IMR-90 (cell line): ENCODE measurements around the gene SLC19A1. TPM values are rescaled to one million over a fixed set of nuclear protein-coding genes. Genes with fewer than 3 reads are reported as not detected.
"Not testable (repeated sequence)": the region's sequence is repeated elsewhere in the genome, so short reads cannot be mapped to it uniquely, and the experiment has no call there.

Experiments used
- ATAC-seq: fragments of 200-7000 bp; cut with Tn5 transposase; 2 replicates; pipeline ENCODE4 v1.9.1; 2020; ENCODE audit warnings: low read depth, mild to moderate bottlenecking, moderate library complexity
- BruUV-seq: library from RNA; stranded (reverse); fragments of 400-500 nt; replicated peaks from 2 replicates; lab custom pipeline; 2021; lab: Mats Ljungman, UMichigan
- CTCF ChIA-PET: fragments of 300-600 bp; formaldehyde crosslinking; extraction: SDS; loops from one replicate; lab custom pipeline; 2021; ENCODE audit warnings: antibody characterized with exemption; lab: Yijun Ruan, JAX
- POLR2A ChIA-PET: fragments of 300-600 bp; sonication (Branson Sonifier 250); formaldehyde crosslinking; loops from one replicate; lab custom pipeline; 2022; ENCODE audit warnings: antibody characterized with exemption; ENCODE audit not compliant: unreplicated experiment; lab: Charles Lee
- DNase-seq: peaks from one replicate; pipeline ENCODE4 v3.0.0; 2013
- H2AFZ ChIP-seq: replicated peaks from 2 replicates; pipeline ENCODE3; 2013; ENCODE audit warnings: low read length, mild to moderate bottlenecking; ENCODE audit not compliant: poor library complexity
- H2AK5ac ChIP-seq: 2 replicates; pipeline ENCODE4 v1.6.1; 2013; ENCODE audit warnings: low read depth, low read length, inconsistent platforms
- H2AK9ac ChIP-seq: replicated peaks from 2 replicates; pipeline ENCODE3; 2013; ENCODE audit warnings: mild to moderate bottlenecking, low read depth, low read length, moderate library complexity; ENCODE audit not compliant: poor library complexity
- H2BK120ac ChIP-seq: 2 replicates; pipeline ENCODE4 v1.6.1; 2013; ENCODE audit warnings: low read depth, low read length, inconsistent platforms
- H2BK15ac ChIP-seq: 3 replicates; pipeline ENCODE4 v1.6.1; 2013; ENCODE audit warnings: low read depth, low read length, inconsistent platforms
- H2BK20ac ChIP-seq: 2 replicates; pipeline ENCODE4 v1.6.1; 2013; ENCODE audit warnings: low read depth, mild to moderate bottlenecking, inconsistent platforms, low read length, moderate library complexity
- H2BK5ac ChIP-seq: 2 replicates; pipeline ENCODE4 v1.6.1; 2013; ENCODE audit warnings: mild to moderate bottlenecking, low read depth, low read length, inconsistent platforms; ENCODE audit not compliant: poor library complexity, severe bottlenecking
- H3K14ac ChIP-seq: replicated peaks from 2 replicates; pipeline ENCODE4 v1.6.1; 2013; ENCODE audit warnings: low read depth, low read length, inconsistent platforms
- H3K18ac ChIP-seq: 2 replicates; pipeline ENCODE4 v1.6.1; 2013; ENCODE audit warnings: low read depth, low read length, control low read depth
- H3K23ac ChIP-seq: 2 replicates; pipeline ENCODE4 v1.6.1; 2013; ENCODE audit warnings: low read depth, low read length, inconsistent platforms
- H3K27ac ChIP-seq: 2 replicates; pipeline ENCODE4 v1.5.1; 2013; ENCODE audit warnings: mild to moderate bottlenecking, control low read depth, low read length; ENCODE audit not compliant: insufficient read depth
- H3K27me3 ChIP-seq: 2 replicates; pipeline ENCODE4 v1.6.1; 2013; ENCODE audit warnings: low read length; ENCODE audit not compliant: control insufficient read depth, insufficient read depth
- H3K36me3 ChIP-seq: 2 replicates; pipeline ENCODE4 v1.6.1; 2013; ENCODE audit warnings: low read length, mixed read lengths; ENCODE audit not compliant: control insufficient read depth, insufficient read depth
- H3K4ac ChIP-seq: 2 replicates; pipeline ENCODE4 v1.6.1; 2013; ENCODE audit warnings: low read depth, low read length, inconsistent platforms
- H3K4me1 ChIP-seq: 2 replicates; pipeline ENCODE4 v1.6.1; 2013; ENCODE audit warnings: low read length, mixed read lengths; ENCODE audit not compliant: control insufficient read depth, insufficient read depth
- H3K4me2 ChIP-seq: 2 replicates; pipeline ENCODE4 v1.6.1; 2013; ENCODE audit warnings: low read depth, mild to moderate bottlenecking, control low read depth, low read length, moderate library complexity
- H3K4me3 ChIP-seq: 2 replicates; pipeline ENCODE4 v1.5.1; 2013; ENCODE audit warnings: low read depth, mild to moderate bottlenecking, control low read depth, low read length, moderate library complexity; ENCODE audit not compliant: insufficient read depth
- H3K56ac ChIP-seq: 2 replicates; pipeline ENCODE4 v1.6.1; 2013; ENCODE audit warnings: low read length, inconsistent platforms; ENCODE audit not compliant: insufficient read depth; ENCODE audit errors: extremely low read depth
- H3K79me1 ChIP-seq, 2 experiments: 2 replicates each; pipeline ENCODE4 v1.6.1; 2013; ENCODE audit warnings: low read length in 2 of 2, inconsistent platforms in 1 of 2, low read depth in 1 of 2
- H3K9ac ChIP-seq: 2 replicates; pipeline ENCODE4 v1.6.1; 2013; ENCODE audit warnings: low read depth, low read length, control low read depth
- H3K9me1 ChIP-seq: 2 replicates; pipeline ENCODE4 v1.6.1; 2013; ENCODE audit warnings: low read length, inconsistent platforms; ENCODE audit not compliant: insufficient read depth
- H3K9me3 ChIP-seq: 2 replicates; pipeline ENCODE4 v1.6.1; 2013; ENCODE audit warnings: low read length; ENCODE audit not compliant: control insufficient read depth, insufficient read depth
- H4K20me1 ChIP-seq: 2 replicates; pipeline ENCODE4 v1.6.1; 2013; ENCODE audit warnings: low read length, inconsistent platforms; ENCODE audit not compliant: insufficient read depth
- H4K5ac ChIP-seq: 2 replicates; pipeline ENCODE4 v1.6.1; 2013; ENCODE audit warnings: mild to moderate bottlenecking, low read depth, low read length, control low read depth
- H4K8ac ChIP-seq, 2 experiments: 2 replicates each; pipeline ENCODE4 v1.6.1; 2013; ENCODE audit warnings: low read depth in 2 of 2, low read length in 2 of 2, control low read depth in 1 of 2, inconsistent platforms in 1 of 2
- H4K91ac ChIP-seq: 2 replicates; pipeline ENCODE4 v1.6.1; 2013; ENCODE audit warnings: low read depth, low read length, inconsistent platforms; ENCODE audit not compliant: insufficient read depth
- BHLHE40 ChIP-seq: fragments of 150-350 bp; IDR thresholded peaks from 2 replicates; pipeline ENCODE4 v1.6.1; 2016; ENCODE audit warnings: mild to moderate bottlenecking, low read depth, low read length
- POLR2A ChIP-seq: IDR thresholded peaks from 2 replicates; pipeline ENCODE4 v1.6.1; 2012; ENCODE audit warnings: mild to moderate bottlenecking, low read depth, low read length
- WGBS, 2 experiments: methylation state at CpG; one replicate each; pipeline versions ENCODE4 v1.1.5 to v1.1.7; 2013; ENCODE audit warnings: missing lambda C conversion rate in 2 of 2; ENCODE audit not compliant: insufficient read length in 1 of 2; ENCODE audit errors: extremely low coverage in 2 of 2; 5-methylcytosine and 5-hydroxymethylcytosine counted together
- dilution Hi-C: fragments of 300-500 bp; cut with HindIII; formaldehyde crosslinking; loops from one replicate; pipeline ENCODE4 v1.14.3; 2018; ENCODE audit warnings: low sequenced_read_pairs; ENCODE audit not compliant: unreplicated experiment
- in situ Hi-C: fragments of 300-500 bp; cut with MboI; formaldehyde crosslinking; loops from 3 replicates; pipeline ENCODE4 v1.14.3; 2019; ENCODE audit warnings: low sequenced_read_pairs, inconsistent platforms, mixed read lengths
- intact Hi-C: fragments of 100-400 bp; cut with micrococcal nuclease; formaldehyde crosslinking; loops from 2 replicates; pipeline ENCODE4 v1.10.0; 2022
- polyA plus RNA-seq, 3 experiments: library from polyadenylated mRNA; depleted of rRNA; stranded (reverse); fragments of >200 nt; gene quantifications; 2 replicates each; pipeline ENCODE4 v1.2.3, GENCODE V29; 2012; ENCODE audit warnings: low replicate concordance in 1 of 3
- total RNA-seq: library from RNA; depleted of rRNA; stranded (reverse); fragments of >200 nt; gene quantifications from 2 replicates; pipeline ENCODE4 v1.2.3, GENCODE V29; 2012
- TF ChIP-seq, protein P1 (sequence below): fragments of 150-350 bp; IDR thresholded peaks from 2 replicates; pipeline ENCODE4 v1.6.1; 2016; ENCODE audit warnings: low read depth, mild to moderate bottlenecking, low read length, moderate library complexity, borderline replicate concordance

Gene SLC19A1
- total and polyA plus RNA-seq, 2 of the 4 experiments (the other 2 are of a cell fraction): 2.2 to 16.2 TPM

DNA sequence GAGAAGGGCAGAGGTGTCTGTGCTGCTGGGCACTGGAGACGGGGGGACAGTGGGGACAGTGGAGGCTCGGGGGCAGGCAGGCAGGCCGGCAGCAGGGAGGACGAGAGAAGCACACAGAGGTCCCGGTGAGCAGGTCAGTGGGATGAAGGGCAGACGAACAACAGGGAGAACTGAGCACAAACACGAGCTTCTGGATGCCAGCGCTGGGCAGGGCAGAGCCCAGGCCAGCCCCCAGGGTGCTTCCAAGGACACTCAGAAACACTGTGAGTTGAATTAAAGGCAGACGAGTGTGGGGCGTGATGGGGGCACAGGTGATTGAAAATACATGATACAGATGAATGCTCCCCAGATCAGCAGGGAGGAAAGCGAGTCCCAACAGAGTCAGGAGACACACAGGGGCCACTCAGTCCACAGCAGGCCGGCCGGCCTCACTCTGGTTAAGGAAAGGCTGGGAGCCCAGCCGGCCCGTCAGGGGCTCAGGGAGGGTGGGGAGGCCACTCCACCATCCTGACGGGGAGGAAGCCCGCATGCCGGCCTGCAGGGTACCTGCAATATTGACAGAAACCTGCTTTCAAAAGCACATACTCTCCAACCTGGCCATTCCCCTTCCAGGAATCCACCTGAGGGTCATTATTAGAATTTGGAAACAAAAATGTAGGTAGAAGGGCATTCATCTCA, 14.1 kb downstream of the SLC19A1 start (continued):
- TF ChIP-seq, protein P1, sequence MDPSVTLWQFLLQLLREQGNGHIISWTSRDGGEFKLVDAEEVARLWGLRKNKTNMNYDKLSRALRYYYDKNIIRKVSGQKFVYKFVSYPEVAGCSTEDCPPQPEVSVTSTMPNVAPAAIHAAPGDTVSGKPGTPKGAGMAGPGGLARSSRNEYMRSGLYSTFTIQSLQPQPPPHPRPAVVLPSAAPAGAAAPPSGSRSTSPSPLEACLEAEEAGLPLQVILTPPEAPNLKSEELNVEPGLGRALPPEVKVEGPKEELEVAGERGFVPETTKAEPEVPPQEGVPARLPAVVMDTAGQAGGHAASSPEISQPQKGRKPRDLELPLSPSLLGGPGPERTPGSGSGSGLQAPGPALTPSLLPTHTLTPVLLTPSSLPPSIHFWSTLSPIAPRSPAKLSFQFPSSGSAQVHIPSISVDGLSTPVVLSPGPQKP: no peak
- no peak for TF ChIP-seq BHLHE40
- TF ChIP-seq POLR2A: no peak

DNA sequence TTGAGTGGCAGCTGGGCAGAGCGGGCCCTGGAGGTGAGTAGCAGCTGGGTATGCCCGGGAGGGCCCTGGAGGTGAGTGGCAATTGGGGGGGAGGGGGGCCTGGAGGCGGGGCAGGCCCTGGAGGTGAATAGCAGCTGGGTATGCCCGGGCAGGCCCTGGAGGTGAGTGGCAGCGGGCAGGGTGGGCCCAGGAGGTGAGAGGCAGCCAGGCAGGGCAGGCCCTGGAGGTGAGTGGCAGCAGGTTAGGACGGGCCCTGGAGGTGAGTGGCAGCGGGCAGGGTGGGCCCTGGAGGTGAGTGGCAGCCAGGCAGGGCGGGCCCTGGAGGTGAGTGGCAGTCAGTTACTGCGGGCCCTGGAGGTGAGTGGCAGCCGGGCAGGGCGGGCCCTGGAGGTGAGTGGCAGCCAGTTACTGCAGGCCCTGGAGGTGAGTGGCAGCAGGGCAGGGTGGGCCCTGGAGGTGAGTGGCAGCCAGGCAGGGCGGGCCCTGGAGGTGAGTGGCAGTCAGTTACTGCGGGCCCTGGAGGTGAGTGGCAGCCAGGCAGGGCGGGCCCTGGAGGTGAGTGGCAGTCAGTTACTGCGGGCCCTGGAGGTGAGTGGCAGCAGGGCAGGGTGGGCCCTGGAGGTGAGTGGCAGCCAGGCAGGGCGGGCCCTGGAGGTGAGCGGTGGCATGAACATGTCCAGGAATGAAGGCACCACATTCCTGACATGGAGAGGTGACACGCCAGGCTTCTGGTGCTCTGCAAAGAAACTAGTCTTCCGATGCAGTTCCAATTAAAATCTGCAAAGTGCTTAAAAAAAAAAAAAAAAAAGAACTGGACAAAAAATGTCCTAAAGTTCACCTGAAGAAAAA, 14.9 kb downstream of the SLC19A1 start:
- H3K79me1 ChIP-seq, in situ Hi-C loops, H3K27ac ChIP-seq, H3K4me2 ChIP-seq, H4K20me1 ChIP-seq, DNase-seq, H3K4ac ChIP-seq, H4K91ac ChIP-seq, H2AK9ac ChIP-seq, H2BK5ac ChIP-seq, dilution Hi-C loops, H2AFZ ChIP-seq, CTCF ChIA-PET, H3K23ac ChIP-seq, intact Hi-C loops, H3K9me1 ChIP-seq, POLR2A ChIA-PET, H3K4me3 ChIP-seq, H2AK5ac ChIP-seq, H2BK120ac ChIP-seq, H2BK20ac ChIP-seq, H3K4me1 ChIP-seq, H3K9me3 ChIP-seq, H4K8ac ChIP-seq, H3K14ac ChIP-seq, BruUV-seq, H3K27me3 ChIP-seq, H4K5ac ChIP-seq, ATAC-seq, H3K56ac ChIP-seq, H3K18ac ChIP-seq, H3K9ac ChIP-seq, H2BK15ac ChIP-seq: not testable (repeated sequence)
- peaks cover 23% of the 10 kb centered on the region for H3K36me3 ChIP-seq
- 92% methylated on average over 8 of the region's 19 CpGs; no CpG with 5 or more reads in 1 of the 2 experiments for WGBS, 2 experiments
